CD4-positive, alpha-beta T cell (primary cell): ENCODE data around the gene MEGF10. TPM values are rescaled to one million over a fixed set of nuclear protein-coding genes. Genes with fewer than 3 reads are reported as not detected.

Source experiments
- ATAC-seq: fragments of 200-7000 bp; cut with Tn5 transposase; one replicate; pipeline ENCODE4 v1.10.0; 2022; ENCODE audit warnings: mild to moderate bottlenecking; ENCODE audit not compliant: poor library complexity
- CTCF ChIA-PET: fragments of 350-600 bp; sonication (Branson Sonifier 250); formaldehyde crosslinking; loops from one replicate; lab custom pipeline; 2021; ENCODE audit warnings: antibody characterized with exemption, inconsistent platforms; lab: Charles Lee
- POLR2A ChIA-PET: fragments of 350-600 bp; sonication (Branson Sonifier 250); formaldehyde crosslinking; loops from one replicate; lab custom pipeline; 2021; ENCODE audit warnings: antibody characterized with exemption, inconsistent platforms; lab: Charles Lee
- DNase-seq, 14 experiments: peaks; one replicate each; pipeline ENCODE4 v3.0.0-alpha.2; 2013 to 2020; ENCODE audit warnings: mixed read lengths in 2 of 14
- H3K27ac ChIP-seq, 2 donors: one replicate each; pipeline versions ENCODE4 v1.5.1 to v1.7.0; 2013; ENCODE audit warnings: low read length in 2 of 2, low read depth in 1 of 2, mild to moderate bottlenecking in 1 of 2
- H3K27me3 ChIP-seq, 2 experiments: 1 replicate in 1 of 2; 2 replicates in 1 of 2; pipeline versions ENCODE4 v1.6.1 to v1.7.0; 2013; ENCODE audit warnings: low read length in 2 of 2, control low read depth in 1 of 2, mild to moderate bottlenecking in 1 of 2, moderate library complexity in 1 of 2; ENCODE audit not compliant: insufficient read depth in 2 of 2, control insufficient read depth in 1 of 2
- H3K36me3 ChIP-seq: one replicate; pipeline ENCODE4 v1.6.1; 2013; ENCODE audit warnings: low read length, control low read depth; ENCODE audit not compliant: insufficient read depth
- H3K4me1 ChIP-seq: one replicate; pipeline ENCODE4 v1.6.1; 2013; ENCODE audit warnings: low read length, control low read depth; ENCODE audit not compliant: insufficient read depth
- H3K4me3 ChIP-seq: one replicate; pipeline ENCODE4 v1.5.1; 2013; ENCODE audit warnings: mild to moderate bottlenecking, low read length, moderate library complexity
- H3K9me3 ChIP-seq, 2 experiments: 1 replicate in 1 of 2; 2 replicates in 1 of 2; pipeline versions ENCODE4 v1.6.1 to v1.7.0; 2013; ENCODE audit warnings: low read length in 2 of 2, mild to moderate bottlenecking in 2 of 2, control low read depth in 1 of 2, moderate library complexity in 1 of 2; ENCODE audit not compliant: control insufficient read depth in 1 of 2, insufficient read depth in 1 of 2
- H3K27ac Mint-ChIP-seq: one replicate; pipeline ENCODE4 v1.8.0; 2020; ENCODE audit warnings: mixed read lengths
- H3K27me3 Mint-ChIP-seq: one replicate; pipeline ENCODE4 v1.8.0; 2021; ENCODE audit warnings: mixed read lengths
- H3K36me3 Mint-ChIP-seq: one replicate; pipeline ENCODE4 v1.8.0; 2021; ENCODE audit warnings: low read depth, mixed read lengths
- H3K4me1 Mint-ChIP-seq: one replicate; pipeline ENCODE4 v1.8.0; 2021; ENCODE audit warnings: low read depth, mixed read lengths
- H3K4me3 Mint-ChIP-seq: one replicate; pipeline ENCODE4 v1.8.0; 2020; ENCODE audit warnings: mild to moderate bottlenecking, mixed read lengths
- H3K9me3 Mint-ChIP-seq: one replicate; pipeline ENCODE4 v1.8.0; 2020; ENCODE audit warnings: mixed read lengths
- intact Hi-C, 2 experiments: fragments of 100-400 bp; cut with DNase I in 1 of 2; cut with micrococcal nuclease in 1 of 2; formaldehyde crosslinking; loops; one replicate each; pipeline versions ENCODE4 v1.15.1 to v1.9.0; 2023 to 2025; cut with DNase I, micrococcal nuclease
- total RNA-seq, 174 experiments: library from RNA in 2 of 174; stranded (reverse) in 2 of 174; gene quantifications; one replicate each; pipeline ENCODE4 v1.2.3 and lab custom pipeline; 2021 to 2026
- TF ChIP-seq, protein P1 (sequence below): fragments of 200-600 bp; IDR thresholded peaks from one replicate; pipeline ENCODE4 v1.8.0; 2022; ENCODE audit warnings: antibody characterized with exemption, mild to moderate bottlenecking

Gene MEGF10
- total RNA-seq, 2 experiments from 2014 or later, result not detected

DNA sequence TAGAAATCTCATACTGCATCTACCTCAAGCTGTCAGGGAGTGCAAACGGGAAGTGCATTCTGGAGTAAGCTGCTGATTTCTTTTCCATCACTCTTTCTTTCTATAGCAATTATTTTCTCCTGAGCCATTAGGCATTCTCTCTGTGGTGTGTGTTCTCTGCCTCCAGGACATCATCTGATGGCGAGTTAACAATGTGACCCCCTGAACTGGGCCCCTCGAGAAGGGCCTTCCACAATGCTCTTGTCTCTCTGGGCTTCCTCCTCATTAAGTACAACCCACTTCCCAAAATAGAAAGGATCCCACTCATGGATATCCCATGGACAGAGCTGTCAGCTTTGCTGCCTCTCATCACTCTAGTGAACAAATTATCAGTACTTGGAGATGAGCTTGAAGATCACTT lies 130.2 kb downstream of the MEGF10 start:
- peaks cover 12% of the 10 kb centered on the region for H3K27me3 Mint-ChIP-seq
- TF ChIP-seq, protein P1, sequence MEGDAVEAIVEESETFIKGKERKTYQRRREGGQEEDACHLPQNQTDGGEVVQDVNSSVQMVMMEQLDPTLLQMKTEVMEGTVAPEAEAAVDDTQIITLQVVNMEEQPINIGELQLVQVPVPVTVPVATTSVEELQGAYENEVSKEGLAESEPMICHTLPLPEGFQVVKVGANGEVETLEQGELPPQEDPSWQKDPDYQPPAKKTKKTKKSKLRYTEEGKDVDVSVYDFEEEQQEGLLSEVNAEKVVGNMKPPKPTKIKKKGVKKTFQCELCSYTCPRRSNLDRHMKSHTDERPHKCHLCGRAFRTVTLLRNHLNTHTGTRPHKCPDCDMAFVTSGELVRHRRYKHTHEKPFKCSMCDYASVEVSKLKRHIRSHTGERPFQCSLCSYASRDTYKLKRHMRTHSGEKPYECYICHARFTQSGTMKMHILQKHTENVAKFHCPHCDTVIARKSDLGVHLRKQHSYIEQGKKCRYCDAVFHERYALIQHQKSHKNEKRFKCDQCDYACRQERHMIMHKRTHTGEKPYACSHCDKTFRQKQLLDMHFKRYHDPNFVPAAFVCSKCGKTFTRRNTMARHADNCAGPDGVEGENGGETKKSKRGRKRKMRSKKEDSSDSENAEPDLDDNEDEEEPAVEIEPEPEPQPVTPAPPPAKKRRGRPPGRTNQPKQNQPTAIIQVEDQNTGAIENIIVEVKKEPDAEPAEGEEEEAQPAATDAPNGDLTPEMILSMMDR, result no peak
- H3K36me3 Mint-ChIP-seq, result no peaks in the 10 kb centered on the region
- H3K4me3 Mint-ChIP-seq, result no peak overlapping the region
- no peaks in the 10 kb centered on the region for H3K4me1 Mint-ChIP-seq
- H3K27me3 ChIP-seq, result no peaks in the 10 kb centered on the region
- POLR2A ChIA-PET, result no interaction called here
- peaks cover 0 to 8% of the 10 kb centered on the region in 2 experiments for H3K9me3 ChIP-seq
- intact Hi-C loops, result no loop called here
- H3K4me1 ChIP-seq, result no peaks in the 10 kb centered on the region
- no peaks in the 10 kb centered on the region for H3K36me3 ChIP-seq
- no peak overlapping the region for H3K4me3 ChIP-seq
- DNase-seq (no peak), ATAC-seq (no peak)
- H3K9me3 Mint-ChIP-seq, result no peaks in the 10 kb centered on the region
- CTCF ChIA-PET, result interaction anchor here (0.6 kb wide), 1 partner anchor 456 kb away, joined by 3 read pairs; no protein-coding TSS in a partner anchor
- no peak overlapping the region for H3K27ac Mint-ChIP-seq
- H3K27ac ChIP-seq, result no peak overlapping the region

DNA sequence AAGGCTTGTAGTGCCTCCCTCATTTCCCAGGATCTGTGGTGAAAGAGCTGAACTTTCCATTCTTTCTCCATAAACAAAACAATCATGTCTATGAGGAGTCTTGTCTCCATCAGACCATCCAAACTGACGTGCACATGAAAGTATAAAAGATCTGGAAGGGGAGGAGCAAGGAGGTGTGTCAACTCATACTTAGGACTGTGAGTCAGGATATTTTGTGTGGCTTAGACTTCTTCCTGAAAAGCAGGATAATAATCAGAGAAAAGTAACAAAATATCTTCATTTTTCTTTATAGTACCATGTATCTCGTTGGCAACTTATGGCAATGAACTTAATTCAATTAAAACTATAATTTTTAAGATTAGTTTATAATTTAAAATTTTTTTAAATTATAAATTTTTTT lies 130.9 kb downstream of the MEGF10 start:
- no peaks in the 10 kb centered on the region for H3K4me1 Mint-ChIP-seq
- H3K36me3 Mint-ChIP-seq, result no peaks in the 10 kb centered on the region
- no peak overlapping the region for H3K4me3 ChIP-seq
- ATAC-seq, result no peak
- H3K4me1 ChIP-seq, result no peaks in the 10 kb centered on the region
- H3K27me3 Mint-ChIP-seq, result peaks cover 12% of the 10 kb centered on the region
- ChIA-PET POLR2A (no interaction called here), CTCF (no interaction called here)
- peaks cover 0 to 8% of the 10 kb centered on the region in 2 experiments for H3K9me3 ChIP-seq
- H3K9me3 Mint-ChIP-seq, result no peaks in the 10 kb centered on the region
- no peaks in the 10 kb centered on the region for H3K36me3 ChIP-seq
- no peak overlapping the region for H3K4me3 Mint-ChIP-seq
- H3K27me3 ChIP-seq, result no peaks in the 10 kb centered on the region
- intact Hi-C loops, result no loop called here
- H3K27ac Mint-ChIP-seq, result no peak overlapping the region
- H3K27ac ChIP-seq, result no peak overlapping the region
- TF ChIP-seq, protein P1, result no peak
- DNase-seq, result no peak

DNA sequence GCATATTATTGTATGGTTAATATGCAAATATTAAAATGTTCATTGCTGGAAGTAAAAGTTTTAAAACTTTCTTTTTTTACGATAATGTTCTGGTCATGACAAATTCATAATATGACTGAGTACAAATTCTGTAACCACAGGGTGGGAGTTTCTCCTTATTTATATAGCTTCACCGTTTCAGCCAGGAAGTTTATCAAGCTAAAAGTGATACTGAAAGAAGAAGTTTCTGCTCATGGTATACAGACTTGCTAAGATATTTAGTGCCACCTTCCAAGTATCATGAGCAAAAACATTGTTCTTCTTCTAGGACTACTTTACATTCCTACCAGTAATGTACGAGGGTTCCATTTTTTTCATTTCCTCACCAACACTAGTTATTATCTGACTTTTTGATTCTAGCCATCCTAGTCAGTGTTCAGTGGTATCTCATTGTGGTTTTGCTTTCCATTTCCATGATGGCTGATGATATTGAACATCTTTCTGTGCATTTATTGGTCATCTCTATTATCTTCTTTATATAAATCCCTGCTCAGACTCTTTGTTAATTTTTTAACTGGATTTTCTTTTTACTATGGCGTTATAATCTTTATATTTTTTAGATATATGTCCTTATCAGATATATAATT lies 132.7 kb downstream of the MEGF10 start:
- no peak for DNase-seq
- Histone ChIP-seq H3K27ac (no peak overlapping the region), H3K27me3 (no peaks in the 10 kb centered on the region), H3K4me1 (no peaks in the 10 kb centered on the region), H3K36me3 (no peaks in the 10 kb centered on the region), H3K9me3 (peaks cover 0 to 8% of the 10 kb centered on the region in 2 experiments), H3K4me3 (no peak overlapping the region)
- POLR2A ChIA-PET, result no interaction called here
- TF ChIP-seq, protein P1, result no peak
- Mint-ChIP-seq H3K4me1 (no peaks in the 10 kb centered on the region), H3K27ac (no peak overlapping the region), H3K4me3 (no peak overlapping the region), H3K36me3 (no peaks in the 10 kb centered on the region), H3K27me3 (peaks cover 12% of the 10 kb centered on the region), H3K9me3 (no peaks in the 10 kb centered on the region)
- ATAC-seq, result no peak
- intact Hi-C loops, result no loop called here
- CTCF ChIA-PET, result no interaction called here
